Measurements from ENCODE around the gene SELENOW. TPM values are rescaled to one million over a fixed set of nuclear protein-coding genes. Genes with fewer than 3 reads are reported as not detected.
"Not testable (repeated sequence)": the region's sequence is repeated elsewhere in the genome, so short reads cannot be mapped to it uniquely, and the experiment has no call there.

SELENOW gene
- total RNA-seq, 2 donors from 2014 or later: 89.5 to 101 TPM

DNA sequence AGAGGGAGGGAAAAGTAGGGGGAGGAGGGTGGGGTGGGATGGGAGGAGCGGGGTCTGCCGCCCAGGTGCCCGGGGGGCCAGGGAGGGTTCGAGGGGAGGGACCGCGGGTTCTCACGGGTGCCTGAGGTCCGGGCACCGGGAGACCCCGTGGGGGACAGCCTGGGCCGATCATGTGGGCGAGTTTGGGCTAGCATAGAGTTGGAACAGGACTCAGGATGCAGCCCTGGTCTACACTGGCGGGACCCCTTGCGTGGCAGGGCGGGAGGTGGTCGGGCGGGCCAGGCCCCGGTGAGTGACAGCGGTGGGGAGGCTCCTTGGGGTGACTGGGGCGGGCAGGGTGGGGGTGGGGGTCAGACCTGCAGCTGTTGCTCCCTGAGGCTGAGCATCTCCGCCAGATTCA is 24.6 kb downstream of the SELENOW start:
- not testable (repeated sequence) for ATAC-seq; H3K36me3 Mint-ChIP-seq (ENCODE audit: low read depth); H3K27ac Mint-ChIP-seq; H3K4me3 Mint-ChIP-seq; H3K9me3 ChIP-seq (ENCODE audit: control insufficient read depth, low read length, poor library complexity, severe bottlenecking); H3K4me1 Mint-ChIP-seq; DNase-seq
- peaks cover 17% of the 10 kb centered on the region for H3K27me3 Mint-ChIP-seq

DNA sequence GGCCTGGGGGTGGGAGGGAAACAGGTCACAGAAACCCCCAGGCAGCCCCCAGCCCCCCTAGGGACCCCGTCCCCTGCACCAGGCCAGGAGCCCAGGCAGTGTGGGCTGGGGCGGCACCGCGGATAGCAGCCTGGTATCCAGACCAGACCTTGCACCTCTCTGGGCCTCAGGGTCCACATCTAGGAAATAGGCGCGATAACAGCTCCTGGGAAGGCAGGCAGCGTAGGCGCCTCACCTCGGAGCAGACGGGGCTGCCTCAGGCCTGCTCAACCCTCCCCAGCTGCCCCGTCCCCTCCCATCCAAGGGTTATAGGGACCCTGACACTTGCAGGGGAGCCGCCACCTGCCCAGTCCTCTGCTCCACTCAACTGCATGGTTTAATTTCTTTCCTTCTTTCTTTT is 25.2 kb downstream of the SELENOW start:
- DNase-seq; H3K36me3 Mint-ChIP-seq (ENCODE audit: low read depth); H3K4me3 Mint-ChIP-seq; ATAC-seq; H3K9me3 ChIP-seq (ENCODE audit: control insufficient read depth, low read length, poor library complexity, severe bottlenecking); H3K27ac Mint-ChIP-seq; H3K4me1 Mint-ChIP-seq: not testable (repeated sequence)
- H3K27me3 Mint-ChIP-seq: peaks cover 12% of the 10 kb centered on the region

DNA sequence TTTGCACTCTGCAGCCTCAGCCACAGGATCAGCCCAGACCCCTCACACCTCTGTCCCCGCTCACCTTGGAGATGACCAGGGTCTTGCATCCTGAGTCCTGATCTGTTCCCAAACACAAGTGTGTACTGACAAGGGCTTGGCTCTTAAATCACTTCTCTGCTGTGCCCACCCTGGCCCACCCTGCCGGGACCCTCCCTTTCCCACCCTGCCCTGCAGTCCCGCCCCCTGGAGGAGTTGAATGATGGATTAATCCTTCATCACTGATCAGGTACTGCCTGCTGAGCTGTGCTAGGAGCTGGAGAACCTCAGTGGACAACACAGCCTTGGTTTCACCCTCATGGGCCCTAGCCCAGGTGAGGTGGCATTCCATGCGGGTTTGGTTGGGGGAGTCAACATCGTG is 25.9 kb downstream of the SELENOW start, which contains the start of gene TPRX1:
TSS of gene TPRX1 (minus strand) at position 101 of the 400 bp plus-strand sequence. CDS start at position 89, 12 bp downstream.
- not testable (repeated sequence) for H3K27ac Mint-ChIP-seq, ATAC-seq, H3K4me3 Mint-ChIP-seq

DNA sequence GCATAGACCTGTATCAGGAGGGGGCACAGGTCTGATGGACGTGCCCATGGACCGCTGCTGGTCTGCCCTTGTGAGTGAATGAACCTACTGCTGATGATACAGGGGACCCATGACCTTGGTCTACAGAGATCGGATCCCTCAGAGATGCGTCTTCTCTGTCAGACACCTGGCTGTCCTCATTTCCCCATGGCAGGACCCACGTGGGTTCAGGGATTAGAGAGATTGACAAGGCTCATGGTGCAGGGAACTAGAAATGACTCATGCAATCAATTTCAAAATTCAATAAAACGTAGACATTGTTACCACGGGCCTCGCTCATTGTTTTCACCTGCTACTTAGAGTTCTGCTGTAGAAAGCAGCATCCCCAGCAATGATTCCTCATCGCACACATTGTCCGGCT is 26.8 kb downstream of the SELENOW start:
- Mint-ChIP-seq H3K27ac (no peak overlapping the region), H3K36me3 (ENCODE audit: low read depth) (no peaks in the 10 kb centered on the region), H3K4me3 (no peak overlapping the region), H3K27me3 (peaks cover 6% of the 10 kb centered on the region), H3K4me1 (no peaks in the 10 kb centered on the region)
- no peak for ATAC-seq
- DNase-seq: no peak
- H3K9me3 ChIP-seq (ENCODE audit: control insufficient read depth, low read length, poor library complexity, severe bottlenecking): no peaks in the 10 kb centered on the region

More for the DNA sequence above, 25.9 kb downstream of the SELENOW start, which contains the start of gene TPRX1:
- not testable (repeated sequence) for H3K36me3 Mint-ChIP-seq (ENCODE audit: low read depth); H3K4me1 Mint-ChIP-seq; H3K27me3 Mint-ChIP-seq; DNase-seq; H3K9me3 ChIP-seq (ENCODE audit: control insufficient read depth, low read length, poor library complexity, severe bottlenecking)

- Mint-ChIP-seq H3K4me1 (no peaks in the 10 kb centered on the region), H3K4me3 (no peak overlapping the region), H3K27ac (no peak overlapping the region), H3K36me3 (ENCODE audit: low read depth) (peaks cover 2% of the 10 kb centered on the region), H3K27me3 (peaks cover 6% of the 10 kb centered on the region)
- DNase-seq (no peak), ATAC-seq (no peak)
- no peaks in the 10 kb centered on the region for H3K9me3 ChIP-seq (ENCODE audit: control insufficient read depth, low read length, poor library complexity, severe bottlenecking)
Observed at GRCh38 chr19:47806435-47806834, 27.9 kb downstream of the SELENOW start.

- ATAC-seq (peak; percentile 74), DNase-seq (peak; percentile 57 to 75 (median 67))
- Mint-ChIP-seq H3K27ac (no peak overlapping the region), H3K36me3 (ENCODE audit: low read depth) (peaks cover 2% of the 10 kb centered on the region), H3K4me1 (peaks cover 3% of the 10 kb centered on the region), H3K4me3 (no peak overlapping the region), H3K27me3 (peaks cover 15% of the 10 kb centered on the region)
- H3K9me3 ChIP-seq (ENCODE audit: control insufficient read depth, low read length, poor library complexity, severe bottlenecking): no peaks in the 10 kb centered on the region
Observed at GRCh38 chr19:47813304-47813994, 34.9 kb downstream of the SELENOW start.

- peaks cover 17% of the 10 kb centered on the region for H3K27me3 Mint-ChIP-seq
- H3K27ac Mint-ChIP-seq: no peak overlapping the region
- H3K4me1 Mint-ChIP-seq: peaks cover 3% of the 10 kb centered on the region
- DNase-seq (no peak), ATAC-seq (peak; percentile 16)
- no peaks in the 10 kb centered on the region for H3K9me3 ChIP-seq (ENCODE audit: control insufficient read depth, low read length, poor library complexity, severe bottlenecking)
- peaks cover 2% of the 10 kb centered on the region for H3K36me3 Mint-ChIP-seq (ENCODE audit: low read depth)
- no peak overlapping the region for H3K4me3 Mint-ChIP-seq
Observed at GRCh38 chr19:47813995-47814328, 35.5 kb downstream of the SELENOW start.

- Mint-ChIP-seq H3K36me3 (ENCODE audit: low read depth) (peaks cover 12% of the 10 kb centered on the region), H3K27me3 (peaks cover 40% of the 10 kb centered on the region), H3K4me1 (peaks cover 12% of the 10 kb centered on the region)
- H3K27ac Mint-ChIP-seq; H3K4me3 Mint-ChIP-seq; ATAC-seq; H3K9me3 ChIP-seq (ENCODE audit: control insufficient read depth, low read length, poor library complexity, severe bottlenecking); DNase-seq: not testable (repeated sequence)
Observed at GRCh38 chr19:47816270-47816669, 37.8 kb downstream of the SELENOW start.

DNA sequence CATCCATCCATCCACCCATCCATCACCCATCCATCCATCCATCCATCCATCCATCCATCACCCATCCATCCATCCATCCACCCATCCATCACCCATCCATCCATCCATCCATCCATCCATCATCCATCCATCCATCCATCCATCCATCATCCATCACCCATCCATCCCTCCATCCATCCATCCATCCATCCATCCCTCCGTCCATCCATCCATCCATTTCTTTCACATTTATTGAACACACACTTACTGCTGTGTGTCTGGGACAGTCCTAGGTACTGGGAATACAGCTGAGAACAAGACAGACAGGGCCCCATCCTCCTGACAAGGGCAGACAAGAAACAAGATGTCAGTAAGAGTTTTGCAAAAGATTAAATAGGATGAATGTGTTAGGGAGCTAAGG is 39.7 kb downstream of the SELENOW start:
- not testable (repeated sequence) for H3K4me3 Mint-ChIP-seq; H3K9me3 ChIP-seq (ENCODE audit: control insufficient read depth, low read length, poor library complexity, severe bottlenecking); DNase-seq; H3K27ac Mint-ChIP-seq; ATAC-seq
- Mint-ChIP-seq H3K36me3 (ENCODE audit: low read depth) (peaks cover 14% of the 10 kb centered on the region), H3K27me3 (peaks cover 57% of the 10 kb centered on the region), H3K4me1 (peaks cover 14% of the 10 kb centered on the region)

DNA sequence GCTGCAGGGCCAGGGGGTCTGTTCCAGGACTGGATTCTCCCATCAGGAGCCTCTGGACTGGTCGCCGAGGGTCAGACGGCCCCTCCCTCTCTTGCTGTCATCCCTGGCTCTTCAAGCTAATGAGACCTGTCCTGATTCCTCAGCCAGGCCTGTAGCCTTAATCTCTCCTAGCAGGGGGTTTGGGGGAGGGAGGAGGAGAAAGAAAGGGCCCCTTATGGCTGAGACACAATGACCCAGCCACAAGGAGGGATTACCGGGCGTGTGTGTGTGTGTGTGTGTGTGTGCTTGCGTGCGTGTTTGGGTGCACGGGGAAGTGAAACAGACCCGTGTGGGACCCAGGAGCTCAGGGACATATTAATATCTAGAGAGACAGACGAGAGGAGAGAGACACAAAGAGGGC is 41.4 kb downstream of the SELENOW start:
- H3K4me1 Mint-ChIP-seq: peaks cover 11% of the 10 kb centered on the region
- H3K27ac Mint-ChIP-seq: peak overlapping the region; percentile 81
- no peaks in the 10 kb centered on the region for H3K9me3 ChIP-seq (ENCODE audit: control insufficient read depth, low read length, poor library complexity, severe bottlenecking)
- peaks cover 59% of the 10 kb centered on the region for H3K27me3 Mint-ChIP-seq
- ATAC-seq (no peak), DNase-seq (no peak)
- peaks cover 14% of the 10 kb centered on the region for H3K36me3 Mint-ChIP-seq (ENCODE audit: low read depth)
- no peak overlapping the region for H3K4me3 Mint-ChIP-seq

GRCh38 chr19:47820410-47820809 is 41.9 kb downstream of the SELENOW start:
- peaks cover 11% of the 10 kb centered on the region for H3K4me1 Mint-ChIP-seq
- peak overlapping the region; percentile 33 for H3K4me3 Mint-ChIP-seq
- H3K36me3 Mint-ChIP-seq (ENCODE audit: low read depth): peaks cover 14% of the 10 kb centered on the region
- ATAC-seq: no peak
- H3K27ac Mint-ChIP-seq: peak overlapping the region; percentile 81
- DNase-seq: no peak
- no peaks in the 10 kb centered on the region for H3K9me3 ChIP-seq (ENCODE audit: control insufficient read depth, low read length, poor library complexity, severe bottlenecking)
- H3K27me3 Mint-ChIP-seq: peaks cover 59% of the 10 kb centered on the region

GRCh38 chr19:47821460-47822020 is 43.0 kb downstream of the SELENOW start, which contains the start of gene CRX:
Gene CRX (plus strand): TSS chr19:47821937. CDS start chr19:47834444, 12,507 bp downstream.
- H3K27ac Mint-ChIP-seq: peak within 1 kb of the TSS; percentile 81
- ATAC-seq (no peak), DNase-seq (no peak)
- H3K27me3 Mint-ChIP-seq: peaks cover 59% of the 10 kb centered on the region
- peaks cover 14% of the 10 kb centered on the region for H3K36me3 Mint-ChIP-seq (ENCODE audit: low read depth)
- H3K9me3 ChIP-seq (ENCODE audit: control insufficient read depth, low read length, poor library complexity, severe bottlenecking): no peaks in the 10 kb centered on the region
- H3K4me1 Mint-ChIP-seq: peaks cover 11% of the 10 kb centered on the region
- peak within 1 kb of the TSS; percentile 5 for H3K4me3 Mint-ChIP-seq

DNA sequence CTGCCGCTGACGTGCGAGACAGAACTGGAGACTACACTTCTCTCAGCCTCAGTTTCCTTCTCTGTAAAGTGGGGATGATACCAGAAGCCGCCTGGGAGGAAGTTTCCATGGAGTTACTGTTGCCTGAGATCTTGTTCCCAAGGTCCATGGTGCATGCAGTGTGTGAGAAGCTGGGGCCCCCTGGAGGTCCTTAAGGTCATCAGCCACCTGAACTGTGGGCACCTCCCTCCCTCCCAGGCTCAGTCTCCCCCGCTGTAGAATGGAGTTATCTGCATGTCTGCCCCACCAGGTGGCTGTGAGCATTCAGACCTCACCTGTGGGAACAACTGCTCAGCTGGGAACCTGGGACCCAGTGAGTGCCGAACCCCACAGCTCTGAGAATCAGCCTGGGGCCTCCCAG is 45.9 kb downstream of the SELENOW start:
- Mint-ChIP-seq H3K36me3 (ENCODE audit: low read depth) (peaks cover 15% of the 10 kb centered on the region), H3K4me3 (no peak overlapping the region), H3K27me3 (peaks cover 43% of the 10 kb centered on the region), H3K27ac (no peak overlapping the region), H3K4me1 (peaks cover 11% of the 10 kb centered on the region)
- no peak for ATAC-seq
- no peak for DNase-seq
- H3K9me3 ChIP-seq (ENCODE audit: control insufficient read depth, low read length, poor library complexity, severe bottlenecking): no peaks in the 10 kb centered on the region

GRCh38 chr19:47826800-47827199 is 48.3 kb downstream of the SELENOW start:
- Mint-ChIP-seq H3K4me1 (peaks cover under 1% of the 10 kb centered on the region), H3K36me3 (ENCODE audit: low read depth) (peaks cover 5% of the 10 kb centered on the region), H3K27me3 (peaks cover 19% of the 10 kb centered on the region), H3K4me3 (no peak overlapping the region), H3K27ac (no peak overlapping the region)
- H3K9me3 ChIP-seq (ENCODE audit: control insufficient read depth, low read length, poor library complexity, severe bottlenecking): no peaks in the 10 kb centered on the region
- ATAC-seq: no peak
- DNase-seq: no peak
